ENCODE measurements around the gene RASIP1. TPM values are rescaled to one million over a fixed set of nuclear protein-coding genes. Genes with fewer than 3 reads are reported as not detected.
A peak's percentile ranks its signal among the peaks of the same experiment; 100 is the strongest.
"Not testable (repeated sequence)": the region's sequence is repeated elsewhere in the genome, so short reads cannot be mapped to it uniquely, and the experiment has no call there.

RASIP1 gene
- total RNA-seq, 1 donor from 2014 or later = 59.4 TPM

- peak in 1 of 2 donors; percentile 24 for DNase-seq (ENCODE audit: low read depth in 2 of 2)
Measured at GRCh38 chr19:48713041-48713863, 27.2 kb downstream of the RASIP1 start.

DNA sequence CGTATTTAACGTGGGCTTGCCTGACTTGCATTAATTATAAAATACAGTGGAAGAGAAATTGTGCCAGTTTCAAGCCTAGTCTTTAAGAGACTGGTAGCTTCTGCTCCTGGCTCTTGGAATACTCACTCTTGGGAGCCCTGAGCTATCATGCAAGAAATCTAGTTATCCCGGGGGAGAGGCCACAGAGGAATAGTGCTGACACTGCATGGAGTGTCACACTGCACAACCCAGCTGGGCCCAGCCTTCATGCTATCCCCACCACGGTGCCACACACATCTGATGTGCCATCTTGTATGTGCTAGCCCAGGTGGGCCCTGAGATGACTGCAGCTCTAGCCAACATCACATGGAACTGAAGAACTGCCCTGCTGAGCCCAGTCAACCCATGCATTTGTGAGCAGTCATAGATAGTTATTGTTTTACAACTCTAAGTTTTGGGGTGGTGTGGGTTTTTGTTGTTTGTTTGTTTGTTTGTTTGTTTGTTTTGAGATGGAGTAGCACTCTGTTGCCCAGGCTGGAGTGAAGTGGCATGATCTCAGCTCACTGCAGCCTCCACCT lies 29.2 kb downstream of the RASIP1 start:
- DNase-seq (ENCODE audit: low read depth in 2 of 2) = no peak

DNA sequence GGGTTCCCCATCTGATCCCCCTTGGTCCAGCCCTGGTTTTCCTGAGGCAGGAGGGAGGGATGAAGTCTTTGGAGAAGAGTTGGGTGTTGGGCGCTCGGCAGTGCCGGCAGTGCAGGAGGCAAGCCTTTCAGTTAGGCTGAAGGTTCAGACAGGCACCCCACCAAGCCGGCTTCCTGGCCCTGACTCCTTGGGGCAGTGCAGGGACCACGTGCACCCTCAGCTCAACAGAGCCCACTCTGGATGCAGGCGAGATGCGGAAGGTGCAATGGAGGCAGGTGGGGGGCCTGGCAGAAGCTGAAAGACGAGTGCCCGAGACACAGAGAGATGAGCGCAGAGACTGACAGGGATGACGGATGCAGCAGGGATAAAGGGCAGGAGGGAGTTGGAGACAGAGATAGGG lies 31.9 kb downstream of the RASIP1 start:
- no peak for DNase-seq (ENCODE audit: low read depth in 2 of 2)

- no peak for DNase-seq (ENCODE audit: low read depth in 2 of 2)
Measured at GRCh38 chr19:48705431-48705830, 35.0 kb downstream of the RASIP1 start.

DNA sequence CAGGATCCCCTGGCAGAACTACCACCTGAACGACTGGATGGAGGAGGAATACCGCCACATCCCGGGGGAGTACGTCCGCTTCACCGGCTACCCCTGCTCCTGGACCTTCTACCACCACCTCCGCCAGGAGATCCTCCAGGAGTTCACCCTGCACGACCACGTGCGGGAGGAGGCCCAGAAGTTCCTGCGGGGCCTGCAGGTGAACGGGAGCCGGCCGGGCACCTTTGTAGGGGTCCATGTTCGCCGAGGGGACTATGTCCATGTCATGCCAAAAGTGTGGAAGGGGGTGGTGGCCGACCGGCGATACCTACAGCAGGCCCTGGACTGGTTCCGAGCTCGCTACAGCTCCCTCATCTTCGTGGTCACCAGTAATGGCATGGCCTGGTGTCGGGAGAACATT lies 37.1 kb downstream of the RASIP1 start:
- DNase-seq (ENCODE audit: low read depth in 2 of 2) = no peak

- DNase-seq (ENCODE audit: low read depth in 2 of 2) = no peak
Measured at GRCh38 chr19:48702701-48703100, 37.7 kb downstream of the RASIP1 start.

DNA sequence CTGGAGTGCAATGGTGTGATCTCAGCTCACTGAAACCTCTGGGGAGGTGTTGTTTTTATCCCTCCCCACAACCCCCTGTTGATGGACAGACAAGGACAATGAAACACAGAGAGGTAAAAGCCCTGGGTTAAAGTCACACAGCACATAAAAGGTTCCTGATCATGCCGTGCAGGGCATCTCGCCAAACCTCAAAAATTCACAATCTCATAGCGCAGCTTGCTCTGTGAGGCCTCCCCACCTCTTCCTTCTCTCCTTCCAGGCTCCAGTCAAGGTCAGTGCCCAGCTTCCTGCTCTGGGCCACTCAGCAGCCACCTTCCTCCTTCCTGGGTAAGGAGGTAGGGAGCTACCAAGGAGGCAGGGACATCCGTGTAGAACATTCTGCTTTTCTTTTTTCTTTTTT lies 42.4 kb downstream of the RASIP1 start:
- DNase-seq (ENCODE audit: low read depth in 2 of 2) = no peak

DNA sequence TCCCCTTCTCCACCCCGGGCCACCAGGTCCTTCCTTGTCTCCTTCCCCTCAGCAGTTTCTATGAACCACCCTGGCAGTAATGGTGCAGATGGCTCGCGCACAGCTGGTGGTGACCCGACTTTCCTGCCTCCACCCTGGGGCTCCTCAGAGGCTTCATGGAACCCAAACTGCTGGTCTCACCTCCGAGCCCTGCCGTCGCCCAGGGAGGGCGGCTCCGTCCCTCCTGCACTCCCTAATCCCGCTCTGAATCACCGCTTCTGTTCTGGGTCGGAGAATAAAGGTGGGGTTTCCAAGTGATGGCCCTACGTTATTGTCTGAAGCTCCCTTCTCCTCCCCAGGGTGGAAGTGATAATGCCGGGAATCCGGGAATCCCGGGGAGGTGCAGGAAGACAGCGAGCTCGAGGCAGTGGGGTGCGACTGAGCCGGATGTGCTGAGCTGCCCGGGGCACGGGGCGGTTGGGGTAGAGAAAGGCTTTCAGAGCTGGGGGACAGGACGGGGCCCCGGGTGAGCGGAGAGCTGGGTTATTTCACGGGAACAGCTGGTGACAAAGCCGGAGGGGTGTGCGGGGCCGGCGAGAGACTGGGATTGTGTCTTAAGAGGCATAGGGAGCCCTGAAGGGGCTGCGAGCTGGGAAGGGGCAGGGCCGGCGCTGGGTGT lies 43.9 kb downstream of the RASIP1 start:
- no peak for DNase-seq (ENCODE audit: low read depth in 2 of 2)

DNA sequence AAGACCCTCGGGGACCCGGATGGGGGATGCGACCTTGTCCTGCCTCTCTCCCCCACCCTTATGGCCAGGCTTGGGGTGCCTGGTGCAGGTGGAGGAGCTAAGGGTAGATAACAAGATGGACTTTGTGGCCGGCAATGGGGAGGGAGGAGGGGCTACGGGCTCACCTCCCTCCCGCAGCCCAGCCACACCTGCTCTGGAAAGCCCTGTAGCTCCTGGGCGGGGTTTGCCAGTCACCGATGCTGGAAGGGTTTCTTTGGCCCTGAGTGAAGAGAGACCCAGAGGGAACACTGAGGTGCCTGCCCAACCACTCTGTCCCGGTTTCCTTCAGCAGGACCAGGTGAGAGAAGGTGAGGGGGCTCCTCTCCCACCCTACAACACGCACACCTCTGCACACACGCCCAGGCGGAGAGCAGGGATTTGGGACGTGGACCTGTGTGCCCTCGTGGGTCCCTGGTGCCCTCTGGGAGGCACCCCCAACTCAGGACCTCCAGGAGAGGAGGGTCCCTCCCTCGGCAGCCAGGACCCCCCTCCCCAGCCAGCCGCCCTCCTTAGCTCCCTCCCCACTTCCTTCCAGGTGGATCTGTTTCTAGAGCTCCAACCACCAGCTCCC lies 44.6 kb downstream of the RASIP1 start, which contains the start of gene FUT2:
Gene FUT2 (plus strand): TSS at position 229 of the 610 bp plus-strand sequence. CDS start 6,986 bp downstream, outside the sequence.
- DNase-seq (ENCODE audit: low read depth in 2 of 2) = no peak

- not testable (repeated sequence) for DNase-seq (ENCODE audit: low read depth in 2 of 2)
Measured at GRCh38 chr19:48693629-48694028, 46.8 kb downstream of the RASIP1 start.

DNA sequence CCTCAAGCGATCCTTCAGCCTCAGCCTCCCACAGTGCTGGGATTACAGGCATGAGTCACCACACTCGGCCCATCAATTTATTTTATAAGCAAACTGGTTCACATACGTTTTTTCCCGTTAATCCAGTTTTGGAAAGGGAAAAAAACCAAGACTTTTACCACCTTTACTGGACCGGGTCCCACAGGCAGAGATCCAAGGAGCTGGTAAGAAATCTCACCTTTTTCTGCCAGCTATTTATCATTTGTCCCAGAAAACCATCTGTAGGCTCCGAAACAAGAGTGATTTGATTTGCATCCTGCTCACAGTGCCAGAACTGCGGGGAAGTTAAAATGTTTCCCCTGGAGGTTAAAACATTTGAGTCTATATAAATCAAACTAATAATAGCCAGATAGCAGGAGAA lies 51.0 kb downstream of the RASIP1 start:
- no peak for DNase-seq (ENCODE audit: low read depth in 2 of 2)

DNA sequence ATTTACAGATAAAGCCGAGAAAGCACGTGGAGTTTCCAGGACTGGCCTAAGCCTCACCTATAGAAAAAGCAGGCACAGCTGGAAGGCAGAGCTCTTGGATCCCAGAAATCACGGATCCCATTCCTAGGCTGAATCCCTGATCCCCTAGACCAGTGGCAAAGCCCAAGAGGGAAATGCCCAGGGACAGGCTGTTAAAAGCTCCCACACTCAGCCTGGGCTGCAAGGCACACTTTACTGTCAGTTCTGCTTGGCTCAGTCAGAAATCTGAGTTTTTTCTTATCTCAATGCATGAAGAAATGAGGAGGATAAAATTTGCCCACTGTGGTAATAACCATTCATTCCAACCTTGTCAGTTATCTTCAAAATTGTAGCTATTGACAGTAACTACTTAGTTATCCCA lies 52.6 kb downstream of the RASIP1 start:
- DNase-seq (ENCODE audit: low read depth in 2 of 2) = no peak

DNA sequence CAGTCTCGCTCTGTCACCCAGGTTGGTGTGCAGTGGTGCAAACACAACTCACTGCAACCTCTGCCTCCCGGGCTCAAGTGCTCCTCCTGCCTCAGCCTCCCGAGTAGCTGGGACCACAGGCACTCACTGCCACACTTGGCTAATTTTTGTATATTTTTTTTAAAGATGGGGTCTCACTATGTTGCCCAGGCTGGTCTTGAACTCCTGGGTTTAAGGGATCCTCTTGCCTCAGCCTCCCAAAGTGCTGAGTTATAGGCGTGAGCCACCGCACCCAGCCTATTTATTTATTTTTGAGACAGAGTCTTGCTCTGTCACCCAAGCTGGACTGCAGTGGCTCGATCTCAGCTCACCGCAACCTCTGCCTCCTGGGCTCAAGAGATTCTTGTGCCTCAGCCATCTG lies 53.8 kb downstream of the RASIP1 start:
- DNase-seq (ENCODE audit: low read depth in 2 of 2) = not testable (repeated sequence)

GRCh38 chr19:48686088-48686487 lies 54.3 kb downstream of the RASIP1 start:
- no peak for DNase-seq (ENCODE audit: low read depth in 2 of 2)

DNA sequence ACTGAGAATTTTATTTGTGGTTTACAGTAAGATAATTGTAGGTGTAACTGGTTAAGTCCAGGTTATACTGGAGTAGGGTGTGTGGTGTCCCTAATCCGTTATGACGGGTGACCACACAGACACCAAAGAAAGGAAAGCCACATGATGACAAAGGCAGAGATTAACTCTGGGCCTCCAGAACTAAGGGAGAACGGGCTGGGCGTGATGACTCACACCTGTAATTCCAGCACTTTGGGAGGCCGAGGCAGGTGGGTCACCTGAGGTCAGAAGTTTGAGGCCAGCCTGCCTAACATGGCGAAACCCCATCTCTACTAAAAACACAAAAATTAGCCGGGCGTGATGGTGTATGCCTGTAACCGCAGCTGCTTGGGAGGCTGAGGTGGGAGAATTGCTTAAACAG lies 54.8 kb downstream of the RASIP1 start:
- no peak for DNase-seq (ENCODE audit: low read depth in 2 of 2)

- peak; percentile 39 to 57 for DNase-seq (ENCODE audit: low read depth in 2 of 2)
Measured at GRCh38 chr19:48683349-48683748, 57.1 kb downstream of the RASIP1 start.

DNA sequence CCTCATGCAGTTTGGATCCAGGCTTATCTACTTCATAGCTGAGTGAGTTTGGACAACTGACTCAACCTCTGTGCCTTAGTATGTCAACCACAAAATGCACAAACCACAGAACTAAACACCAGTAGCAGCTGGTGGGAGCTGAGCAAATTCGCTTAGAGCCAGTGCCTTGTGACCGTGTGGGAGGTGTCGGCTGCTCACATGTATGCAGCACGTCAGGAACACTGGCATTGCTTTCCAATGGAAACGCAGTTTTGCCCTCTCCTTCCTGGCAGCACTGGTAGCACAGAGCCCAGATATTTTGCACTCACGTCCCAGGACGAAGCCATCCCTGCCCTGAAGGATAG lies 59.3 kb downstream of the RASIP1 start:
- DNase-seq (ENCODE audit: low read depth in 2 of 2) = no peak

- DNase-seq (ENCODE audit: low read depth in 2 of 2) = no peak
Measured at GRCh38 chr19:48680436-48681126, 59.8 kb downstream of the RASIP1 start.

GRCh38 chr19:48680006-48680405 lies 60.4 kb downstream of the RASIP1 start:
- not testable (repeated sequence) for DNase-seq (ENCODE audit: low read depth in 2 of 2)

- no peak for DNase-seq (ENCODE audit: low read depth in 2 of 2)
Measured at GRCh38 chr19:48678201-48678600, 62.2 kb downstream of the RASIP1 start.

- no peak for DNase-seq (ENCODE audit: low read depth in 2 of 2)
Measured at GRCh38 chr19:48676887-48677286, 63.5 kb downstream of the RASIP1 start.

DNA sequence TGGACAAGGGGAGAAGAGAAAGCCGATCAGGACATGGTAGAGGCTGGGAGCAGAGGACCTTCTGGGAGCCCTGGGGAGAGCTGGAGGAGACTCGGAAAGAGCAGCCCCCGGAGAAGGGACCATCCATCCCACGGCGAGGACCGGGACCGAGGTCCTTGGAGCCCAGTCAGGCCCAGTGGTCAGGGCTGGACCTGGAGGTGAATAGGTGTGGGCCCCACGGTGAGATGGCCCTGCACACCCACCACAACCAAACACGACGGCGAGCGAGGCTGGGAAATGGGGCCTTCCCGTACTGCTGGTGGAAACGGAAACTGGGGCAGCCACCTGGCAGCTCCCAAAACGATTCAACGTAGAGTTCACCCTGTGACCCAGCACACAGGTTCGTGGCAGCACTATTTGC lies 63.9 kb downstream of the RASIP1 start:
- no peak for DNase-seq (ENCODE audit: low read depth in 2 of 2)

Measured in dermis microvascular lymphatic vessel endothelial cell (primary cell).